GM18870 (cell line): ENCODE data around the gene TRPT1.

Source experiments
- ATAC-seq: cut with Tn5 transposase; IDR thresholded peaks from one replicate; pipeline ENCODE4 v1.9.1; 2021; ENCODE audit warnings: moderate library complexity; ENCODE audit not compliant: unreplicated experiment

Gene TRPT1

DNA sequence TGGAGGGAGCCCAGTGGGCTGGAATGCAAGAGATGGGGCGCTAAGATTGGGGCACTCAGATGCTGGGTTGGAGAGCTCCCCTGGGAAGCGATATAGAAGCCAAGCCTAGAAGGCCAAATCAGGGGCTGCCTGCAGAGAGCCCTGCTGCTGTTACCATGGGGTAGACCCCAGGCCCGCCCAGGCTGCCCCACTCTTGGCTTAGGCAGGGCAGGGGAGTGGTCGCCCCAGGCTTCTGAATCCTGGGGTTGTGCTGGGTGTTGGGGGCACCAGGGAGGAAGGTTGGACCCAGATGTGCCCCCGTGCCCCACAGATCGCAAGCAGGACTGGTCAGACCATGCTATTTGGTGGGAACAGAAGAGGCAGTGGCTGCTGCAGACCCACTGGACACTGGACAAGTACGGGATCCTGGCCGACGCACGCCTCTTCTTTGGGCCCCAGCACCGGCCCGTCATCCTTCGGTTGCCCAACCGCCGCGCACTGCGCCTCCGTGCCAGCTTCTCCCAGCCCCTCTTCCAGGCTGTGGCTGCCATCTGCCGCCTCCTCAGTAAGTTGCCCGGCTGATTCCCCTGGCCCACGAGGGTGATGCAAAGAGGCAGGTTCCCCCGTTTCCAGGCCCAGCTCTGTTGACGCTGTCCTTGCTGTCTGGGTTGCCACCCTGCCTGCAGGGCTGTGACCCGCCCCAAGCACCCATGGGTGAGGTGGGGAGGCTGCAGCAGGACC lies 15.5 kb downstream of the TRPT1 start:
- no peak for ATAC-seq

DNA sequence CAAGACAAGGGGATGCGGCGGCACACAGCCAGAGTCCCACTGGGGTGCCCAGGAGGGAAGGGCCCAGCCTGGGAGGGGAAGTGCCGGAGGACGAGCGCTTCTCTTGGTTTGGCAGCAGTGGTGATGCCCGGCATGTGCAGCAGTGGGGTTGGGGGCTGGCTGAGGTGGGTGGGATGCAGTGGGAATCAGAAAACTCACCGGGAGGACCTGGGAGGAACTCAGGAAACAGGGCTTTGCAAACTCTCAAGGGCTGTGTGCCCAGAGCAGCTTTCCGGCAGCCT lies 16.5 kb downstream of the TRPT1 start:
- no peak for ATAC-seq

DNA sequence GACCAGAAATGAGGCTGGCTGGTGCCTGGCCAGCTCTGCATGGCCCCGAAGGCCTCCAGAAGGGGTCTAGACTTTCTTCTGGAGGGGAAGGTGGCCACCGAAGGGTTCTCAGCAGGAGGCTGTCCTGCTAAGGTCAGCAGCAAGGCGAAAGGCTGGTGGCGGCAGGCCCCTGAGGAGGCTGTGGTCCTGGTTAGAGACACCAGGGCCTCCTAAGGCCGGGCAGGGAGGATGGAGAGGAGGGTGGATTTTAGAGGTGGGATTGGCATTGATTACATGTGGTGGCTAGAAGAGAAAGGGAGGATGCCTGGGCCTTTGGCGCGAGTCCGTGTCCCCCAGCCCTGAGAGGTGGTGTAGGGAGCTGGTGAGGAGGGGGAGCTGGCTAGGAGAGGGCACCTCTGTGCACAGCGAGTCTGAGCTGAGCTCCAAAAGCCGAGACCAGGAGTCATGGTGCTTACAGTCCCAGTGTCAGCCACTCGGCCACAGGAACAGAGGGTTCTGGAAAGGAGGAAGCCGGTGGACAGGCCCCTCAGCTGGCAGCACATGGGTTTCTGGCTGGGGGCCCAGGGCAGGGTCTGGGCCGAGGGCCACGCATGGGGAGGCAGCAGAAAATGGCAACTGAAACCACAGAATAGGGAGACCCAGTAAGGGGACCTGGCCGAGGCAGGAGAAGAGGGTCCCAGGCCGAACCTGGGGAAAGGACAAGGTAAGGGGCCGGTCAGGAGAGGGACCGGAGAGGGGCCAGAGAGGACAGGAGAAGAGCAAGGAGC lies 17.0 kb downstream of the TRPT1 start:
- ATAC-seq = no peak

DNA sequence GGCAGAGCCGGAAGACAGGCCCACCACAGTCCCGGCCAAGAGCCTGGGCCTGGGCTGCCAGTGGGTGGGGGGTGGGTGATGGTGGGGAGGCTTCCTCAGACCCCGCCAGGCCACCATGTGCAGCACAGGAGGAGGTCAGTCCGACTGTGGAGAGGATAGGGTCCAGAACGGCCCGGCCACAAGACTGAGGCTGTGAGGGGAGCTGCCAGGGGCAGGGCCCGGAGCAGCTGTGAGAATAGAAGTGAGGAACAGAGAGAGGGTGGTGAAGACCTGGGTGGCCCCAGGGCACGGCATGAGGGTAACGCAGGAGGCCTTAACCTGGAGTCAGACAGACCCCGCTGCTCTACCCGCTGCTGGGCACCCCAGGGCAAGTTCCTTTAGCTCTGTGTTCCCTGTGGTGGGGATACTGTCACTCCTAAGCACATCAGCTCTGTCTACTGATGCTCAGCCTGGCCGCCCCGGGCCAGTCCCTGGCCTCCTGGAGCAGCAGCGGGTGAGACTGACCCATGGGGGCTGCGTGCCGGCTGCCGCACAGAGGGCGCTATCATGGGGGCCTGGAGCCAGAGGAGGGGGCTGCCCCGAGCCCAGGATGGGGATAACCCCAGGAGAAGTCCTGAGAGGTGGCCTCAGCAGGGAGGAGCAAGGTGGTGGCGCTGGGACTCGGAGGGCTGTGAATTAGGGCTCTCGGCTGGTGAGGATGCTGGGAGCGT lies 17.7 kb downstream of the TRPT1 start:
- no peak for ATAC-seq

DNA sequence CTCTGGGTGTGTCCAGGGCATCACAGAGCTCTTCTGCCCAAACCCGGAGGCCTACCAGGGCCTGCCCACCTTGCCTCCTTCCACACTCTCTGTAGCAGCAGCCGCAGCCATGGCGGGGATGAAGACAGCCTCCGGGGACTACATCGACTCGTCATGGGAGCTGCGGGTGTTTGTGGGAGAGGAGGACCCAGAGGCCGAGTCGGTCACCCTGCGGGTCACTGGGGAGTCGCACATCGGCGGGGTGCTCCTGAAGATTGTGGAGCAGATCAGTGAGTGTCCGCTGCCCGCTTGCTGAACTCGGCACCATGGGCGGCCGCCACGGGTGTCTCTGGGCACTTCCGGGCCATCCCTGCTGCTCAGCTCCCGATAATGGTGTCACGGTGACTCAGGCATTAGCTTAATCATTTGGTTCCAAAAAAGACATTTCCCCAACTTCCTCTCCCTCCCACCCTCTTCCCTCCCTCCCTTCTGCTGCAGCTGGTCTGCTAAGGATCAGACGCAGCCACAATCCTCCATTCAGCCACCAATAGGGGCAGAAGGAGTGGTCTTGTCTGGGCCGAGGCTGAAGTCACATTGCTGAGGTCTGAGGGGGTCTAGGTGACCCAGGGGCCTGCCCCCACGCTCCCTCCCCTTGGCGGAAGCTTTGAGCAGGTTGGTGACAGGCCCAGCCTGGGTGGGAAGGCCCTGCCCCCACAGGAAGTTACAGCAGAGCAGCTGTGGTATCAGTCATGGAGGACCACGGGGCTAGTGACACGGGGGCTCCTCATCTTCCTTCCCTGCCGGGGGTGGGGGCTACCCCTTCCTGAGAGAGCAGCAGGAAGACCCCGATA lies 18.5 kb downstream of the TRPT1 start:
- ATAC-seq = peak; percentile 41

DNA sequence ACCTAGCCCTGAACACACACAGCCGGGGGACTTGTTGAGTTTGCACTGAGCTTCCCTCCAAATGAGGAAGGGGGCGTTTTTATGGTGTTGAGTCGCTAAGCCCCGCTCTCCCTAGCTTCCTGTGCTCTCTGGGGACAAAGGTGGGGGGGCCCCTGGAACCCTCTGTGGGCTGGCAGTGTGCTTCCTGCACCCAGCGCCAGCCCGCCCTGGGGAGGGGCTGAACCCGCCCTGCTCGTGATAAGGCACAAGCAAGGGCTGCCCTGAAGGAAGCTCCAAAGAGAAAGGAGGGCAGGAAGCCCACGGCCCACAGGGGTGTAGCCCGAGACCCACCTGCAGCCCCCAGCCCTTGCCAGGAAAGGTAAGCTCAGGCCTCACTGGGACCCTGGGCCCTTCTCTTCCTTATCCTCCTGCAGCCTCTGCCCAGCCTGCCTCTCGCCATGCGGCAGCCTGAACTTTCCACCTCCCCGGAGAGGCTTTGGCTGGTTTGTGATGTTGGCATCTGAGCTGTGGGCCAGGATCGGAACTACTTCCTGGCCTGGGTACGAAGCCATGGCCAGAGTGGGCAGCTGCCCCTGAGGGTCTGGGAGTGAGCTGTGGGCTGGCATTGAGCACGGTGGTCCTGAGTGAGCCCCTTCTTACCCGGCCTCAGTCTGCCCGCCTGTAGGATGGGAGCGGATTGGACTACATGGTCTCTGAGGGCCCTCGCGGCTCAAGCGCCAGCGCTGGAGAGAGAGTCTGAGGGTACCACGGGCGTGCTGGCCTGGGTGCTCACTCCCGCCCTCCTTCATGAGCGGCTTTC lies 19.3 kb downstream of the TRPT1 start, which contains the start of gene FERMT3:
TSS of gene FERMT3 (plus strand) at position 265 of the 799 bp plus-strand sequence. CDS start 644 bp downstream, outside the sequence.
- no peak for ATAC-seq

DNA sequence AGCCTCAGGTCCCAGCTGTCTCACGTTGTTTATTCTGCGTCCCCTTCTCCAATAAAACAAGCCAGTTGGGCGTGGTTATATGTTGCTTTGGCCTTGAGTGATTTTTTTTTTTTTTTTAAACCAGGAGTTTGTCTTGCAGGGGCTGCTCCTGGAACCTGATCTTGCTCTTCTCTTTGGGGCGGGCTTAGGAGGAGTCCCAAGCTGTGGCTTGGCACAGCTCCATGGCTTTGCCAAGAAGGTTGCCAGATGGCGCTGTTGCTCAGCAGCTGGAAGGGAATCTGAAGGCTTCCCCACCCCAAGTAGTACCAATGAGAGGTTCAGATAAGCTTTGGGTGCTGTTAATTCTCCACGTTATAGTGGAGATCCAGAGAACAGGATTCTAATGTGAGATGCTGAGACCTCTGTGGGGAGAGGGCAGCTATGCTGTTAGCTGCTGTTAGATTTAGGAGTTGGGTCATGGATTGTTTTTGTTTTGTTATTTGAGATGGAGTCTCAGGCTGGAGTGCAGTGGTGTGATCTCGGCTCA lies 21.5 kb downstream of the TRPT1 start:
- ATAC-seq = no peak

DNA sequence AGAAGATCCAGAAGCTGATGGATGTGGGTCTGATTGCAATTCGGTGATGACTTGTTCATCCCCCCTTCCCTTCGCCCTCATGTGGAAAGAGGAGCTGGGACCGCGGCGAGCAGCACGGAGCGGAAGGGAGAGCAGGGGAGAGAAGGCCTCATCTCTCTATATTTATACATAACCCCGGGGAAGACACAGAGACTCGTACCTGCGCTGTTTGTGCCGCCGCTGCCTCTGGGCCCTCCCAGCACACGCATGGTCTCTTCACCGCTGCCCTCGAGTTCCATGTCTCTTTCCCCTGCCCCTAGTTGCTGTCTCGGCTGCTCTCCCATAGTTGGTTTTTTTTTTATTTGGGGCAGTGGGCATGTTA lies 21.9 kb downstream of the TRPT1 start:
- no peak for ATAC-seq

DNA sequence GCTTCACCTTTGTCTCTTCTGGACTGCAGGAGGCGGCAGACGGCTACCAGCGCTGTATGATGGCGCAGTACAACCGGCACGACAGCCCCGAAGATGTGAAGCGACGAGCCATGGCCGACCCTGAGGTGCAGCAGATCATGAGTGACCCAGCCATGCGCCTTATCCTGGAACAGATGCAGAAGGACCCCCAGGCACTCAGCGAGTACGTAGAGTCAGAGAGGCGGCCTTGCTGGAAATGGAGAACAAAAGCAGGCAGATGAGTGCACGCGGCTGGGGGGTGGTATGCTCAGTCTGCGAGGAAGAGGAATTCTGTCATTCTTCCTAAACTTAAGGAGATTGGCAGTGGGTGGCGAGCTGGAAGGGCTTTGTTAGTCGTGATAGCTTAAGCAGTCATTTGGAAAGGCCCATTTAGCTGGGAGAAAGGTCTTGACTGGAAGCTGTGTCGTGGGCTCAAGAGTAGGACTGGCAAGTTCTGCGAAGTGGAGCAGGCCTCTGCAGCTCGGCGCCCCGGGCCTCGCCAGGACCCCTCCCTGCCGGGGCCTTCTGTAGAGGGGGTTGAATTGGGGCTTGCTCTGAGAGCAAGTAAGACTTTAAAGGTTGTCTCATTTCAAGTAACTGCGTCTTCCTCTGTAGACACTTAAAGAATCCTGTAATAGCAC lies 22.4 kb downstream of the TRPT1 start:
- ATAC-seq = no peak

DNA sequence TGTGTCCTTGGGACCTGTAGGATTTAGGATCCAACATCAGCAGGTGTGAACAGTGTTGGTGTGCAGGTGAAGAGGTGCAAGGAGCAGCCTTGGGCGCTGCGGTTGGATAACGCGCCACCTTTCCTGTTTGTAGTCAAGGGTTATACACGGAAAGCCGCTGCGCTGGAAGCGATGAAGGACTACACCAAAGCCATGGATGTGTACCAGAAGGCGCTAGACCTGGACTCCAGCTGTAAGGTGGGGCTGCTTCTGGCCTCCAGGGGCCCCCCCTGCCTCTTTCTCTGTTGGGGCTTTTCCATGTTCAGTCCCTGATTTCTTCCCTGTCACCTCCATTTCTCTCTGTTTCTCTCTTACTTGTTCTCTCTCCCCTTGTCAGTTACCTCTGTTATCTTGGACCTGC lies 23.0 kb downstream of the TRPT1 start:
- no peak for ATAC-seq

DNA sequence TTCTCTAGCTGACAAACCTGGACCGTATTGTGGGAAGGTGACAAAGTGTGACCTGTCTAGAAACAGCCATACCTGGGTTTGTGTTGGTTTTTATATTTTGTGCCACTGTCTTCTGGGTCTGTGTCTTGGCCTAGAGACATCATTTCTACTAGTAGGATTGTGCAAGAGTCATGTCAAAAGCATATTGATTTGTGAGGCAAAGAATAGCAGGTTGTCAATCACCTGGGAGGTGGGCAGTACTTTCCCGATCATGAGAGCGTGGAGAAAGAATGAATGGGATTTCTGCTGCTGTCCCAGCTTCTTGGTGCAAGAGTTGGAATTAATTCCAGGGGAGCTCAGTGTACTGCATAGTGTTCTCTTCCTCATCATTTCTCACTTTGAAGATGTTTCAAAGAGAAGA lies 24.4 kb downstream of the TRPT1 start:
- no peak for ATAC-seq

DNA sequence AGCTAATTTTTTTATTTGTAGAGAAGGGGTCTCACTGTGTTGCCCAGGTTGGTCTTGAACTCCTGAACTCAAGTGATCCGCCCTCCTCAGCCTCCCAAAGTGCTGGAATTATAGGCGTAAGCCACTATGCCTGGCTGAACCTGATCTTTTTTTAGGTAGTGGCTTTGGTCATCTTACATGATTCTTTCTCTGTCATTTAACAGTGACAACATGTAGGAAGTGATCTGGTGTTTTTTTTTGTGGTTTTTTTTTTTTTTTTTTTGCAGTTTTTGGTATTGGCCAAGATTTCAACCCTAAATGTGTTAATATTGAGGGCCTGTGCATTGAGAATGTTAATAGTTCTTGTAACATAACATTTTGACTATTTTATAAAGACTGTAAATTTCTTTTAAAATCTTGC lies 27.5 kb downstream of the TRPT1 start:
- ATAC-seq = no peak

DNA sequence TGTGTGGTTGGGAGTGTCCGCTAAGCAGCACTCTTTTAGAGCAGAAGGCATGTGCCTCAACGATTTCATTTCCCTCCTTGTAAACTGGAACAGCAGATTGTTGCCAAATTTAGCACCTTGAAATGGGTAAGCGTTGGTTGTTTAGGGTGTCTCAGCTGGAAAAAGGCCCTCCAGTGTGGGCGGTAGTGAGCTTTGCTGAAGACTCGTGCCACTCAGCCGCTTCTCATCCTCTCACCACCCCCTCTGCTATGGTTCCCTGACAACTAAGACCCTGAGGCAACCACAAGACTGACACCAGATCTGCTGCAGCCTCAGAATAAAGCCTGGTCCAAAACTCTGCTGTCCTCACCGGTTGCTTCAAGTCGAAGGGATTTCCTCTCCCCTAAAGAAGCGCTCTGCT lies 29.4 kb downstream of the TRPT1 start:
- ATAC-seq = no peak

DNA sequence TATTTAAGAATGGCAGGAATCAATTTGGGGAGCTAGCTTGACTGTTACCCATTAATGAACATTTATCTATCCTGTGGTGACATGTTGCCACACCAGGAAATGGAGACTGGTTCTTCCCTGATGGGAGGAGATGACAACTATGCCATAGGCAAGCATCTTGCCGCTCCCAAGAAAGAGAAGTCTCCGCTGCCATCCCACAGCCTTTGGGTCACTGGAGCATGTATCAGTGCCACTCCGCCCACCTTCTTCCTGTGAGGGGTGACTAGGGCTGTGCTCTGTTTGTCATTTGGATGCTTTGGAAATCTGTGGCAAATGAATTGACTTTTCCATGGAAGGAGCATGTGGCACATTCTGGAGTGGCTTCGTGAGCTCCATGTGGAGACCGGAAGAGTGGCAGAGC lies 33.6 kb downstream of the TRPT1 start:
- ATAC-seq = no peak

DNA sequence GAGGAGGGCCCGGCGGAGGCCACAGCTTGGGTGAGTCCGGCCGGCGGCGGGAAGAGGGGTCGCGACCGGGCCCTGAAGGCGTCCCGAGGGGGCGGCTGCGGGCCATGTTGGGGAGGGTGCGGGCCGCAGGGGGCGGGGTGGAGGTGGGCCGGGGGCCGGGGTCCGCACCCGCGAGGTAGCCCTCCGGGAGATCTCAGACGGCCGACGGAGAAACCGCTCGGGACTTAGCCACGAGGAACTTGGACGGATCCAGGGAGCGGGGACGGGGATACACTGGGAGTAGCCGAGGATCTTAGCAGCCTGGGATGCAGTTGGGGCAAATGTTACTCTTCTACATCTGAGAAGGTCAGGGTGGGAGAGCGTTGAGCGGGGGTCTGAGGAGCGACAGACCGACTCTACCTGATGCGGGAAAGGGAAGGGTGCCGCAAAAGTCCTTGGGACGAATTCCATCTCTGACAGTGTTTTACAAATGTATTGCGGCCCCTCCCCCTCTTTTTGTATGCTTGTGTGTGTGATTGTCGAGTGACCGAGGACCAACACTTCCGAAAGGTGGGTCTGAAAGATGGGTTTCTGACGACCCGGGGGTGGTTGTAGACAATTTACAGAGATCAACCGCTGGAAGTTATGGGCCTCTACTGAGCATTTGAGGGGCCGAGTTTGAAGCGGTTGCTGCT lies 39.4 kb downstream of the TRPT1 start:
- ATAC-seq = no peak

DNA sequence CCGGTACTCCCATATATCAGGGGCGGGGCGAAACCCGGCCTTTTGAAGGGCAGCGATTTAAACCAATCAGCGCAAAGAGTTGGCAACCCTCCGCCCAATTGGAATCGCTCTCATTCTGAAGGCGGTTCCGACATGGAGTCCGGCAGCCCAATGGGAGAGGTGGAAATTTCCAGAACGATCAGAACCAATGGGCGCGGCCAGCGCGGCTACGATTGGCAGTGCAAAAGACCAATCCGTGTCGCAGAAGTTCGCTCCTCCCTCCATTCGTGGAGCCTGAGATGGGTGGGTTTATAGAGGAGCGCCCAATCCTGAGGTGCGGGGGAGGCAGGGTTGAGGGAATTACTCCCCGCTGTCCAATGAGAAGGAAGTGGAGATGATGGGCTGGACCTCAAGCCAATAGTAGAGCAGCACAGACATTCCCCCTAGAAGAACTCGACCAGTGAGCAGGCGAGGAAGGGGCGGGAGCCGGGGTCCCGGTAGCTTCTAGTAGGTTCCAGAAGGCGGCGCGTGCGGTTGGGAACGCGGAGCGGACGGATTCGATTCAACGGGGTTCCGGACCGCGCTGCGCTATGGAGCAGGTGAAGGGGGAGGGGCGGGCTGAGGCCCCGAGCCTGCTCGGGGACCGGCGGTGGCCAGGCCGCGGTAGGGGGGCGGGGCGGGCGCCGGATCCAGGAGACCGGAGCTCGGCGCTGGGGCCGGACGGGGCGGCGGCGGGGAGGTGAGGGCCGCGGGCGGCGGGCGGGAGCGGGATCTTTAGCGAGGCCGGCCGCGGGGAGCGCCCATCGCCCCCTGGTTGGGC lies 40.1 kb downstream of the TRPT1 start, which contains the start of gene STIP1:
TSS of gene STIP1 (plus strand) at position 479 of the 799 bp plus-strand sequence. CDS start at position 570, 91 bp downstream.
- ATAC-seq = peak; percentile 90

DNA sequence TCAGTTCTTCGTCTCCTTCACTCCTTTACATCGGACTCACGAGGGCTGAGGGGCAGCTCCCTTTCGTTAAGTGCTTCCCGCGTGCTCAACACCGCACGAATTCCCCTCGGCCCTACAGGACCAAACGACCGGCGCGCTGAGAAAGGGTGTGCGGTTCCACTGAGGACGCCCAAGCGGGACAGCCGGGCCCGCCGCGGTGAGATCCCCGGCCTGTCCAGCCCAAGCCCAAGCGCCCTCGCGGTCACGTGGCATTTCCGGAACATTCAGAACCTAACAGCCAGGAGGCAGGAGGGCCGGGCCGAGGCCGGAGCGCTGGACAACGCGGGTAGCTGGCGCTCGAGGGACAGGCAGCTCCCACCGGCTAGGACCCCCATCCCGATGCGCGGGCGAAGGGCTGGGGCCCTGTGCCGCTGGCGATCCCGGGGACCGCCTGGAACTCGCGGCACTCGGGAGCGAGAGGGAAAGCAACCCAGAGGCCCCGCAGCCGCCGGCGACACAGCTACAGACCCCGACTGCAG lies 40.8 kb downstream of the TRPT1 start:
- peak; percentile 10 for ATAC-seq

DNA sequence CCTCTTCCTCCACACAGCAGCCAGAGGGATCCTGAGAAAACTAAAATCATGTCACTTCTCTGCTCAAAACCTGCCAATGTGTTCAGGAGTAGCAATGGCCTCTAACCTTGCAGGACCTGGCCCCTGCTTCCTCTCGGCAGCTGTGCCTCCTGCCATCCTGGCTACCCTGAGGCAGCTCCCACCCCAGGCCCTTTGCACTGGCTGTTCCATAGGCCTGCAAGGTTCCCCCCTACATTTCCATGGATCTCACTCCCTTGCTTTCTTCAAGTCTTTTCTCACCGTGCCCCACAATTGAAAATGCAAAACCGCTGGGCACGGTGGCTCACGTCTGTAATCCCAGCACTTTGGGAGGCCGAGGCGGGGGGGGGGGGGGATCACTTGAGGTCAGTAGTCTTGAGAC lies 42.1 kb downstream of the TRPT1 start:
- ATAC-seq = no peak
